Activated naive CD4-positive, alpha-beta T cell treated with anti-CD3 and anti-CD28 coated beads, Interleukin-2, amount 50 U/mL, for 72 hours (primary cell): ENCODE measurements around the gene ELANE. TPM values are rescaled to one million over a fixed set of nuclear protein-coding genes. Genes with fewer than 3 reads are reported as not detected.
"Not testable (repeated sequence)": the region's sequence is repeated elsewhere in the genome, so short reads cannot be mapped to it uniquely, and the experiment has no call there.

Source experiments
- ATAC-seq, 2 donors: fragments of 150-1000 bp; cut with Tn5 transposase; 2 replicates each; pipeline ENCODE4 v1.10.0; 2021; ENCODE audit warnings: mild to moderate bottlenecking in 2 of 2, moderate library complexity in 2 of 2
- DNase-seq, 2 donors: peaks; one replicate each; pipeline ENCODE4 v3.0.0; 2021 to 2022; ENCODE audit warnings: low spot score in 2 of 2
- H3K27ac Mint-ChIP-seq, 2 donors: one replicate each; pipeline ENCODE4 v1.8.0; 2022; ENCODE audit warnings: mild to moderate bottlenecking in 2 of 2, mixed read lengths in 2 of 2
- H3K36me3 Mint-ChIP-seq, 2 donors: one replicate each; pipeline ENCODE4 v1.8.0; 2022; ENCODE audit warnings: mixed read lengths in 2 of 2
- H3K9me3 Mint-ChIP-seq, 2 donors: one replicate each; pipeline ENCODE4 v1.8.0; 2022; ENCODE audit warnings: mixed read lengths in 2 of 2
- total RNA-seq, 2 donors: library from RNA; stranded (reverse); gene quantifications; one replicate each; pipeline ENCODE4 v1.2.3, GENCODE V29; 2022

ELANE gene
- total RNA-seq, 2 donors from 2014 or later: not detected

DNA sequence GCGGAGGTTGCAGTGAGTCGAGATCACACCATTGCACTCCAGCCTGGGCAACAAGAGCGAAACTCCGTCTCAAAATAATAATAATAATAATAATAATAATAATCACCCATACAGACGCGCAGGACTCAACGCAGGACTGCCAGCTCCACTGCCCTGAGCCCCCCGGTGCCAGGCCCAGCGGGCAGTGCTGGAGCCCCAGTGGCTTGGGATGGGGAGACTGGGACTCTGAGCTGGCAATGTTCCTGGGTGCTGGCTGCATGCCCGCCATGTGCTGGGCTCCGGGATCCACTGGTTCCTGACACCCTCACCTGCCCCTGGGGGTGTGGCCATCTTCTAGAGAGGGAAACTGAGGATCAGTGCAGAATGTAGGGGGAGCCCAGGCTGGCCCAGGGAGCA is 24.8 kb upstream of the ELANE start:
- ATAC-seq: no peak
- no peak for DNase-seq
- Mint-ChIP-seq H3K27ac (no peak overlapping the region), H3K9me3 (no peaks in the 10 kb centered on the region), H3K36me3 (no peaks in the 10 kb centered on the region)

GRCh38 chr19:827710-828321 is 24.3 kb upstream of the ELANE start, which contains the start of gene AZU1:
Gene AZU1 (plus strand): TSS chr19:827837. CDS start chr19:827847, 10 bp downstream.
- ATAC-seq: peak in 1 of 2 donors; percentile 20
- Mint-ChIP-seq H3K36me3 (no peaks in the 10 kb centered on the region), H3K27ac (no peak within 1 kb of the TSS), H3K9me3 (no peaks in the 10 kb centered on the region)
- no peak for DNase-seq

DNA sequence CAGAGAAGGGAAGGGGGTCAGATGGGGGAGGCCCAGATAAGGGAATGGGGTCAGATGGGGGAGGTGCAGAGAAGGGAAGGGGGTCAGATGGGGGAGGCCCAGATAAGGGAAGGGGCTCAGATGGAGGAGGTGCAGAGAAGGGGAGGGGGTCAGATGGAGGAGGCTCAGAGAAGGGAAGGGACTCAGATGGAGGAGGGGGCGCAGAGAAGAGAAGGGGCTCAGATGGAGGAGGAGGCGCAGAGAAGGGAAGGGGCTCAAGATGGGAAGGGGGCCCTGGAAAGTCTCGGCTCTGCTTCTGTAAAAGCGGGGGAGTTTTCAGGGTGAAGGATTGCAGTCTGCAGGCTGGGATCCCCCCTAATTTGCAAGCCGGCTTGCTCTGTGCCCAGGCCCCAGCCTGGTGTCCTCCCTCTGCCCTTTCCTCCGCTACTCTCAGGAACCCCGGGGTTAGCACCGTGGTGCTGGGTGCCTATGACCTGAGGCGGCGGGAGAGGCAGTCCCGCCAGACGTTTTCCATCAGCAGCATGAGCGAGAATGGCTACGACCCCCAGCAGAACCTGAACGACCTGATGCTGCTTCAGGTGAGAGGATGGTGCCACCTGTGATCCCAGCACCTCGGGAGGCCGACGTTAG is 22.9 kb upstream of the ELANE start:
- Mint-ChIP-seq H3K36me3 (no peaks in the 10 kb centered on the region), H3K27ac (no peak overlapping the region), H3K9me3 (no peaks in the 10 kb centered on the region)
- DNase-seq: no peak
- ATAC-seq: no peak

DNA sequence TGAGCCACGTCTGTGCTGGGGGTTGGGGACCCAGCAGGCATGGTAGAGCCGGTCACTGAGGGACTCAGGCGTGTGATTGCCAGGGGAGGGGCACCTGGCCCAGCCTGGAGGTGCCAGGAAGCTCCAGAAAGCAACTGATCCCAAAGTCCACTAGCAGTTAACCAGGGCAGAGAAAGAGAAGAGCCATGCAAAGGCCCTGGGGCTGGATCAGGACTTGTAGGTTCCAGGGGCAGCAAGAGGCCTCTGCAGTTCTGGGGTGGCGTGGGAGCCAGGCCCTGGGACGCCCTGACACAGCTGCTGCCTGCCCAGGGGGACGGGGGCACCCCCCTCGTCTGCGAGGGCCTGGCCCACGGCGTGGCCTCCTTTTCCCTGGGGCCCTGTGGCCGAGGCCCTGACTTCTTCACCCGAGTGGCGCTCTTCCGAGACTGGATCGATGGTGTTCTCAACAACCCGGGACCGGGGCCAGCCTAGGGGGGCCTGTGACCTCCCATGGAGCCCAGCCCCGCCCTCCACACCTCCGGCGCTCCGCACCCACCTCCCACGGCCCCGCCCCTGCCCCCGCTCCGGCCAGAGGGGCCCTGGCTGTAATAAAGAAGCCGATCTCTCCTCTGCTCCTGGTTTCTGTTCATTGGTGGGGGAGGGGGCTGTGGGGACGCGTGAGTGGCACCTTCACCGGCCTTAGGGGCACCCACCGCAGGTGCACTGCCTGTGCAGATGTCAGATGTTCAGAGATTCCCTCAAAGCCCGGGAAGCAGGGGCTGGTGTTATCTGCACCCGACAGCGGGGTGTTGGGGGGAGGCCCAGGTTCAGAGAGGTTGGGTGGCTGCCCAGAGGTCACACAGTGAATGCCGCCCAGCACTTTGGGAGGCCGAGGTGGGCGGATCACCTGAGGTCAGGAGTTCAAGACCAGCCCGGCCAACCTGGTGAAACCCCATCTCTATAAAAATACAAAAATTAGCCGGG is 20.4 kb upstream of the ELANE start:
- ATAC-seq: no peak
- Mint-ChIP-seq H3K36me3 (no peaks in the 10 kb centered on the region), H3K9me3 (no peaks in the 10 kb centered on the region), H3K27ac (no peak overlapping the region)
- no peak for DNase-seq

DNA sequence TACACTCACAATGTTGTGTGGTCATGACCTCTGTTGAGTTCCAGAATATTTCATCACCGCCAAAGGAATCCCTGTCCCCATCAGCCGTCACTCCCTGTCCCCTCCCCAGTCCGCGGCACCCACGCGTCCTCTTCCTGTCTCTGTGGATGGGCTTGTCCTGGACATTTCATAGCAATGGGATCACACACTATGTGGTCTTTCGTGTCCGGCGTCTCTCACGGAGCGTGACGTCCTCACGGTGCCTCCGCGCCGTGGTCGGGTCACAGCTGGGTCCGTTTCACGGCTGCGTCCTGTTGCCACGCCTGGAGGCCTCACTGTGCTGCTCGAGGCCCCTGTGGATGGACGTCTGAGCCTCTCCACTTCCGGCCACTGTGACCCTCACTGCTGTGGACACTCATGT is 17.9 kb upstream of the ELANE start:
- ATAC-seq (no peak), DNase-seq (no peak)
- H3K9me3 Mint-ChIP-seq: no peaks in the 10 kb centered on the region
- no peak overlapping the region for H3K27ac Mint-ChIP-seq
- no peaks in the 10 kb centered on the region for H3K36me3 Mint-ChIP-seq

- Mint-ChIP-seq H3K27ac (no peak overlapping the region), H3K9me3 (no peaks in the 10 kb centered on the region), H3K36me3 (no peaks in the 10 kb centered on the region)
- ATAC-seq (no peak), DNase-seq (no peak)
These were observed 16.8 kb upstream of the ELANE start for GRCh38 chr19:835210-835810.

GRCh38 chr19:840519-841206 is 11.4 kb upstream of the ELANE start, which contains the start of gene PRTN3:
Gene PRTN3 (plus strand): TSS chr19:840999. CDS start chr19:841009, 10 bp downstream.
- no peak for ATAC-seq
- no peak within 1 kb of the TSS for H3K27ac Mint-ChIP-seq

GRCh38 chr19:842802-843179 is 9.3 kb upstream of the ELANE start:
- not testable (repeated sequence) for ATAC-seq, H3K27ac Mint-ChIP-seq, H3K36me3 Mint-ChIP-seq, DNase-seq, H3K9me3 Mint-ChIP-seq

More at GRCh38 chr19:840519-841206, 11.4 kb upstream of the ELANE start, which contains the start of gene PRTN3:
- DNase-seq: no peak
- no peaks in the 10 kb centered on the region for H3K36me3 Mint-ChIP-seq
- H3K9me3 Mint-ChIP-seq: no peaks in the 10 kb centered on the region

GRCh38 chr19:843180-843835 is 8.8 kb upstream of the ELANE start:
- no peaks in the 10 kb centered on the region for H3K9me3 Mint-ChIP-seq
- H3K36me3 Mint-ChIP-seq: no peaks in the 10 kb centered on the region
- ATAC-seq (no peak), DNase-seq (no peak)
- H3K27ac Mint-ChIP-seq: no peak overlapping the region

DNA sequence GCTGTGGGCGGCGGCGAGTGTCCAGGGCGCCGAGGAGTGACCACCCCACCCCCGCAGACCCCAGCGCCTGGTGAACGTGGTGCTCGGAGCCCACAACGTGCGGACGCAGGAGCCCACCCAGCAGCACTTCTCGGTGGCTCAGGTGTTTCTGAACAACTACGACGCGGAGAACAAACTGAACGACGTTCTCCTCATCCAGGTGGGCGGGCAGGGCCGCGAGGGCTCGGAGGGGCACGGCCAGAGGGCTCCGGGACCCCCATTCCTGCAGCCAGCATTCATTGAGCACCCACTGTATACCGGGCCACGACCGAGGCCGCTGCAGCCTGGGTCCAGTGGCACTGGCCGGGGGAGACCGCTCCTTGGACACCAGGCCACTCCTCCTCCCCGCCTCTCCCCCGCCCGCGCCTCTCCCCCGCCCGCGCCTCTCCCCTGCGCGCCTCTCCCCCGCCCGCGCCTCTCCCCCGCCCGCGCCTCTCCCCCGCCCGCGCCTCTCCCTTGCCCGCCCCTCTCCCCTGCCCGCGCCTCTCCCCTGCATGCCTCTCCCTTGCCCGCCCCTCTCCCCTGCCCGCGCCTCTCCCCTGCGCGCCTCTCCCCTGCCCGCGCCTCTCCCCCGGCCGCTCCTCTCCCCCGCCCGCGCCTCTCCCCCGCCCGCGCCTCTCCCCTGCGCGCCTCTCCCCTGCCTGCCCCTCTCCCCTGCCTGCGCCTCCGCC is 8.1 kb upstream of the ELANE start:
- no peaks in the 10 kb centered on the region for H3K9me3 Mint-ChIP-seq
- no peak overlapping the region for H3K27ac Mint-ChIP-seq
- DNase-seq: no peak
- no peaks in the 10 kb centered on the region for H3K36me3 Mint-ChIP-seq
- no peak for ATAC-seq

DNA sequence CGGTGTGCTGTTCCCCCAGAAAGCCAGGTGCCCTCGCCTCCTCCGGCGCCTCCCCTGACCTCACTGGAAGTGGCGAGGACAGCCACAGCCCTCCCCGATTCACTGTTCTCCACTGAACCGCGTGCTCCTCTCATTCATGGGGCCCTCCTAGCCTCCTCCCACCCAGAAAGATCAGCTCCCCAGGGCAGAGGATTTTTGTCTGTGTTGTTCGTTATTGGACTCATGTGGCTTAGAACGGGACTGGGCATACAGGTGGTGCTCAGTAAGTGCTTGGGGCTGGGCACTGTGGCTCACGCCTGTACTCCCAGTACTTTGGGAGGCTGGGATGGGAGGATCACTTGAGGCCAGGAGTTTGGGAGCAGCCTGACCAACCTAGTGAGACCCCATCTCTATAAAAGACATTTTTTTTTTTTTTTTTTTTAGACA is 7.5 kb upstream of the ELANE start:
- Mint-ChIP-seq H3K27ac (no peak overlapping the region), H3K36me3 (no peaks in the 10 kb centered on the region), H3K9me3 (no peaks in the 10 kb centered on the region)
- DNase-seq (no peak), ATAC-seq (no peak)

- no peak for ATAC-seq
- Mint-ChIP-seq H3K36me3 (no peaks in the 10 kb centered on the region), H3K27ac (no peak overlapping the region), H3K9me3 (no peaks in the 10 kb centered on the region)
- DNase-seq: no peak
These were observed 6.2 kb upstream of the ELANE start for GRCh38 chr19:845707-846521.

- Mint-ChIP-seq H3K36me3 (no peaks in the 10 kb centered on the region), H3K9me3 (no peaks in the 10 kb centered on the region), H3K27ac (no peak overlapping the region)
- ATAC-seq: no peak
- no peak for DNase-seq
These were observed 3.6 kb upstream of the ELANE start for GRCh38 chr19:848386-848921.

DNA sequence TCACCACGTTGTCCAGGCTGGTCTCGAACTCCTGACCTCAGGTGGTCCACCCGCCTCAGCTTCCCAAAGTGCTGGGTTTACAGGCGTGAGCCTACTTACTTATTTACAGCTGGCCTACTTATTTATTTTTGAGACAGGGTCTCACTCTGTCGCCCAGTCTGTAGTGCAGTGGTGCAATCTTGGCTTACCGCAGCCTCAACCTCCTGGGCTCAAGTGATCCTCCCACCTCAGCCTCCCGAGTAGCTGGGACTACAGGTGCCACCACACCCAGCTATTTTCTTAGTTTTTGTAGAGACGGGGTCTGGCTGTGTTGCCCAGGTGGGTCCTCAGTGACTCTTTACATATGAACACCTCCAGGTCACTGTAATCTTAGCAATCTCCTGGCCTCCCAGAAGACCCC is 2.9 kb upstream of the ELANE start:
- not testable (repeated sequence) for H3K27ac Mint-ChIP-seq, H3K36me3 Mint-ChIP-seq, ATAC-seq, DNase-seq, H3K9me3 Mint-ChIP-seq
